ENCODE measurements around the gene BAHD1. TPM values are rescaled to one million over a fixed set of nuclear protein-coding genes. Genes with fewer than 3 reads are reported as not detected.

The BAHD1 gene
- total RNA-seq, 1 donor from 2014 or later: 26.5 TPM

GRCh38 chr15:40486066-40486770, 45.5 kb downstream of the BAHD1 start:
- no peak overlapping the region for H3K4me3 Mint-ChIP-seq
- H3K4me1 Mint-ChIP-seq (ENCODE audit: low read depth): no peaks in the 10 kb centered on the region
- H3K9me3 Mint-ChIP-seq: no peaks in the 10 kb centered on the region
- H3K27me3 Mint-ChIP-seq (ENCODE audit: insufficient read depth): peaks cover 16% of the 10 kb centered on the region
- H3K36me3 Mint-ChIP-seq (ENCODE audit: low read depth): no peaks in the 10 kb centered on the region
- DNase-seq (ENCODE audit: low spot score): no peak
- intact Hi-C loops (cut with micrococcal nuclease): no loop called here
- no peak overlapping the region for H3K27ac Mint-ChIP-seq

- Mint-ChIP-seq H3K4me3 (no peak overlapping the region), H3K27me3 (ENCODE audit: insufficient read depth) (peaks cover 3% of the 10 kb centered on the region), H3K9me3 (no peaks in the 10 kb centered on the region), H3K27ac (no peak overlapping the region), H3K4me1 (ENCODE audit: low read depth) (peaks cover 4% of the 10 kb centered on the region), H3K36me3 (ENCODE audit: low read depth) (no peaks in the 10 kb centered on the region)
- no peak for DNase-seq (ENCODE audit: low spot score)
- intact Hi-C loops (cut with micrococcal nuclease): no loop called here
Measured at GRCh38 chr15:40487816-40488682, 47.3 kb downstream of the BAHD1 start.

GRCh38 chr15:40489274-40490175, 48.8 kb downstream of the BAHD1 start:
- no peaks in the 10 kb centered on the region for H3K9me3 Mint-ChIP-seq
- no peaks in the 10 kb centered on the region for H3K36me3 Mint-ChIP-seq (ENCODE audit: low read depth)
- intact Hi-C loops (cut with micrococcal nuclease): no loop called here
- no peak overlapping the region for H3K27ac Mint-ChIP-seq
- peaks cover 6% of the 10 kb centered on the region for H3K27me3 Mint-ChIP-seq (ENCODE audit: insufficient read depth)
- no peak for DNase-seq (ENCODE audit: low spot score)
- H3K4me1 Mint-ChIP-seq (ENCODE audit: low read depth): peaks cover 18% of the 10 kb centered on the region
- no peak overlapping the region for H3K4me3 Mint-ChIP-seq

- Mint-ChIP-seq H3K27ac (peak overlapping the region; percentile 27), H3K4me1 (ENCODE audit: low read depth) (peaks cover 18% of the 10 kb centered on the region), H3K27me3 (ENCODE audit: insufficient read depth) (peaks cover 12% of the 10 kb centered on the region), H3K9me3 (no peaks in the 10 kb centered on the region), H3K36me3 (ENCODE audit: low read depth) (no peaks in the 10 kb centered on the region), H3K4me3 (peak overlapping the region; percentile 2)
- intact Hi-C loops (cut with micrococcal nuclease): no loop called here
- DNase-seq (ENCODE audit: low spot score): peak; percentile 7
Measured at GRCh38 chr15:40493089-40493840, 52.5 kb downstream of the BAHD1 start.

GRCh38 chr15:40495516-40495915, 54.8 kb downstream of the BAHD1 start:
- peaks cover 18% of the 10 kb centered on the region for H3K27me3 Mint-ChIP-seq (ENCODE audit: insufficient read depth)
- H3K27ac Mint-ChIP-seq: no peak overlapping the region
- intact Hi-C loops (cut with micrococcal nuclease): loop anchor here (1.0 kb wide), 1 partner anchor 10 kb away; no protein-coding TSS in a partner anchor
- DNase-seq (ENCODE audit: low spot score): no peak
- peaks cover 18% of the 10 kb centered on the region for H3K4me1 Mint-ChIP-seq (ENCODE audit: low read depth)
- no peak overlapping the region for H3K4me3 Mint-ChIP-seq
- no peaks in the 10 kb centered on the region for H3K36me3 Mint-ChIP-seq (ENCODE audit: low read depth)
- H3K9me3 Mint-ChIP-seq: no peaks in the 10 kb centered on the region

- Mint-ChIP-seq H3K36me3 (ENCODE audit: low read depth) (no peaks in the 10 kb centered on the region), H3K4me1 (ENCODE audit: low read depth) (peaks cover 10% of the 10 kb centered on the region), H3K27me3 (ENCODE audit: insufficient read depth) (peaks cover 34% of the 10 kb centered on the region), H3K9me3 (no peaks in the 10 kb centered on the region), H3K27ac (no peak overlapping the region), H3K4me3 (no peak overlapping the region)
- no peak for DNase-seq (ENCODE audit: low spot score)
- intact Hi-C loops (cut with micrococcal nuclease): no loop called here
Measured at GRCh38 chr15:40498418-40498817, 57.7 kb downstream of the BAHD1 start.

- no peaks in the 10 kb centered on the region for H3K36me3 Mint-ChIP-seq (ENCODE audit: low read depth)
- no peak overlapping the region for H3K27ac Mint-ChIP-seq
- no peak overlapping the region for H3K4me3 Mint-ChIP-seq
- peaks cover 39% of the 10 kb centered on the region for H3K27me3 Mint-ChIP-seq (ENCODE audit: insufficient read depth)
- DNase-seq (ENCODE audit: low spot score): no peak
- peaks cover 5% of the 10 kb centered on the region for H3K4me1 Mint-ChIP-seq (ENCODE audit: low read depth)
- intact Hi-C loops (cut with micrococcal nuclease): no loop called here
- no peaks in the 10 kb centered on the region for H3K9me3 Mint-ChIP-seq
Measured at GRCh38 chr15:40498891-40499290, 58.1 kb downstream of the BAHD1 start.

- H3K27me3 Mint-ChIP-seq (ENCODE audit: insufficient read depth): peaks cover 43% of the 10 kb centered on the region
- H3K4me1 Mint-ChIP-seq (ENCODE audit: low read depth): no peaks in the 10 kb centered on the region
- H3K27ac Mint-ChIP-seq: no peak overlapping the region
- no peak overlapping the region for H3K4me3 Mint-ChIP-seq
- H3K9me3 Mint-ChIP-seq: no peaks in the 10 kb centered on the region
- DNase-seq (ENCODE audit: low spot score): no peak
- H3K36me3 Mint-ChIP-seq (ENCODE audit: low read depth): no peaks in the 10 kb centered on the region
- intact Hi-C loops (cut with micrococcal nuclease): no loop called here
Measured at GRCh38 chr15:40499931-40500330, 59.2 kb downstream of the BAHD1 start.

GRCh38 chr15:40500568-40501330, 60.0 kb downstream of the BAHD1 start:
- H3K36me3 Mint-ChIP-seq (ENCODE audit: low read depth): no peaks in the 10 kb centered on the region
- no peaks in the 10 kb centered on the region for H3K4me1 Mint-ChIP-seq (ENCODE audit: low read depth)
- no peak overlapping the region for H3K4me3 Mint-ChIP-seq
- DNase-seq (ENCODE audit: low spot score): no peak
- H3K9me3 Mint-ChIP-seq: no peaks in the 10 kb centered on the region
- no peak overlapping the region for H3K27ac Mint-ChIP-seq
- peaks cover 44% of the 10 kb centered on the region for H3K27me3 Mint-ChIP-seq (ENCODE audit: insufficient read depth)
- intact Hi-C loops (cut with micrococcal nuclease): no loop called here

GRCh38 chr15:40501487-40501886, 60.7 kb downstream of the BAHD1 start:
- H3K9me3 Mint-ChIP-seq: no peaks in the 10 kb centered on the region
- intact Hi-C loops (cut with micrococcal nuclease): no loop called here
- DNase-seq (ENCODE audit: low spot score): no peak
- peaks cover 49% of the 10 kb centered on the region for H3K27me3 Mint-ChIP-seq (ENCODE audit: insufficient read depth)
- peaks cover 2% of the 10 kb centered on the region for H3K4me1 Mint-ChIP-seq (ENCODE audit: low read depth)
- no peaks in the 10 kb centered on the region for H3K36me3 Mint-ChIP-seq (ENCODE audit: low read depth)
- no peak overlapping the region for H3K4me3 Mint-ChIP-seq
- no peak overlapping the region for H3K27ac Mint-ChIP-seq

- intact Hi-C loops (cut with micrococcal nuclease): loop anchor here (1.0 to 5.0 kb wide), 3 partner anchors 36 to 165 kb away; partner anchors contain the start of genes BAHD1 and CCDC9B
- H3K4me1 Mint-ChIP-seq (ENCODE audit: low read depth): peaks cover 29% of the 10 kb centered on the region
- H3K4me3 Mint-ChIP-seq: peak overlapping the region; percentile 17
- H3K27ac Mint-ChIP-seq: no peak overlapping the region
- peak; percentile 55 for DNase-seq (ENCODE audit: low spot score)
- peaks cover 69% of the 10 kb centered on the region for H3K27me3 Mint-ChIP-seq (ENCODE audit: insufficient read depth)
- no peaks in the 10 kb centered on the region for H3K9me3 Mint-ChIP-seq
- H3K36me3 Mint-ChIP-seq (ENCODE audit: low read depth): no peaks in the 10 kb centered on the region
Measured at GRCh38 chr15:40506964-40507571, 66.3 kb downstream of the BAHD1 start.

Measured in activated T-helper 1 cell treated with anti-CD3 and anti-CD28 coated beads, Interleukin-12 subunit alpha, Interleukin-12 subunit beta, Interleukin-2, Interleukin-4 antibody, amounts not matched to agents 30 ng/mL and 10 ng/mL and 1 ng/mL, durations not matched to agents 14 hours and 24 hours and 36 hours (primary cell).